ENCODE data around the gene CLDND2. TPM values are rescaled to one million over a fixed set of nuclear protein-coding genes. Genes with fewer than 3 reads are reported as not detected.

The CLDND2 gene
- polyA plus RNA-seq, 1 of the 3 experiments (the other 2 are of a cell fraction) = 0.26 TPM

DNA sequence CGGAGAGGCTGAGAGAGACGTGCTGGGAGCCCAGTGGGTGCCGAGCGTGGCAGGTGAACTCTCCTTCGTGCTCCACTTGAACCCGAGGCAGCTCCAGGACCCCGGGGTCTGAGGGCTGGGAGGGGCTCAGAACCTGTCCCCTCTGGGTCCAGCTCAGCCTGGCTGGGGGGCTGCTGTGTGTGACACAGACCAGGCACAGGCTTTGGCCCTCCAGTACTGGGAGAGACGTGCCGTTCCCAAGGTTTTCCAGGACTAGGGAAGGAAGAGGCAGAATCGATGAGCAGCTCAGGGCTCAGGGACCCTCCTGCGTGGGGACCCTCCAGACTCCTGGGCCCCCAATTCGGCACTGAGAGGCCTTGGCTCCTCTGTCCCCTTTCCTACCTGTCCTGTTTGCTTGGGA lies 46.4 kb upstream of the CLDND2 start:
- Histone ChIP-seq H3F3A (replicated peaks; ENCODE audit: insufficient read depth) (no peaks in the 10 kb centered on the region), H3K4me1 (ENCODE audit: control insufficient read depth in 1 of 2, insufficient read depth in 2 of 2, low read depth in 1 of 2, low read length in 1 of 2) (no peaks in the 10 kb centered on the region), H3K4me3 (ENCODE audit: low read depth in 2 of 2, low read length in 1 of 2) (no peak overlapping the region), H4K20me1 (ENCODE audit: insufficient read depth) (no peaks in the 10 kb centered on the region), H3K9me2 (no peaks in the 10 kb centered on the region), H2AFZ (ENCODE audit: low read depth) (no peak overlapping the region), H3K79me2 (ENCODE audit: insufficient read depth) (no peaks in the 10 kb centered on the region), H3K9me3 (no peaks in the 10 kb centered on the region), H3K36me3 (replicated peaks in 1 of 2; ENCODE audit: control insufficient read depth in 1 of 2, insufficient read depth in 2 of 2, low read length in 1 of 2) (no peaks in the 10 kb centered on the region), H3K27me3 (ENCODE audit: insufficient read depth) (peaks cover 16% of the 10 kb centered on the region; the same call in 1 of the 2 replicates), H3K9ac (no peak overlapping the region), H3K4me2 (no peak overlapping the region), H3K27ac (ENCODE audit: low read depth in 2 of 2, low read length in 1 of 2) (no peak overlapping the region)
- TF ChIP-seq RCOR1 (IDR thresholded peaks at IDR 0.05; ENCODE audit: low read length) (no peak), NRF1 (IDR thresholded peaks at IDR 0.05; ENCODE audit: low read depth, low read length) (no peak), CHD2 (IDR thresholded peaks at IDR 0.05; ENCODE audit: low read length, partially characterized antibody) (no peak), GABPA (IDR thresholded peaks at IDR 0.05; ENCODE audit: low read depth) (no peak), TEAD4 (IDR thresholded peaks at IDR 0.05; ENCODE audit: borderline replicate concordance, insufficient read depth) (no peak), CTCF (IDR thresholded peaks at IDR 0.05) (no peak), MXI1 (IDR thresholded peaks at IDR 0.05; ENCODE audit: low read depth, low read length) (no peak), FOXJ3 (CRISPR knock-in tag; IDR thresholded peaks at IDR 0.05) (no peak), SMC3 (IDR thresholded peaks at IDR 0.05; ENCODE audit: low read depth, low read length) (no peak), EP300 (IDR thresholded peaks at IDR 0.05; ENCODE audit: borderline replicate concordance in 1 of 2, low read depth in 1 of 2, low read length in 1 of 2) (no peak), YY1 (IDR thresholded peaks at IDR 0.05; ENCODE audit: low read depth) (no peak), NFIC (IDR thresholded peaks at IDR 0.05; ENCODE audit: borderline replicate concordance) (no peak), USF2 (IDR thresholded peaks at IDR 0.05; ENCODE audit: borderline replicate concordance, low read depth, low read length) (no peak), JUND (IDR thresholded peaks at IDR 0.05) (no peak), POLR2AphosphoS5 (IDR thresholded peaks at IDR 0.05; ENCODE audit: low read depth, low read length) (no peak), MEF2A (IDR thresholded peaks at IDR 0.05; ENCODE audit: borderline replicate concordance, low read depth) (no peak)
- TF ChIP-seq, protein P1, sequence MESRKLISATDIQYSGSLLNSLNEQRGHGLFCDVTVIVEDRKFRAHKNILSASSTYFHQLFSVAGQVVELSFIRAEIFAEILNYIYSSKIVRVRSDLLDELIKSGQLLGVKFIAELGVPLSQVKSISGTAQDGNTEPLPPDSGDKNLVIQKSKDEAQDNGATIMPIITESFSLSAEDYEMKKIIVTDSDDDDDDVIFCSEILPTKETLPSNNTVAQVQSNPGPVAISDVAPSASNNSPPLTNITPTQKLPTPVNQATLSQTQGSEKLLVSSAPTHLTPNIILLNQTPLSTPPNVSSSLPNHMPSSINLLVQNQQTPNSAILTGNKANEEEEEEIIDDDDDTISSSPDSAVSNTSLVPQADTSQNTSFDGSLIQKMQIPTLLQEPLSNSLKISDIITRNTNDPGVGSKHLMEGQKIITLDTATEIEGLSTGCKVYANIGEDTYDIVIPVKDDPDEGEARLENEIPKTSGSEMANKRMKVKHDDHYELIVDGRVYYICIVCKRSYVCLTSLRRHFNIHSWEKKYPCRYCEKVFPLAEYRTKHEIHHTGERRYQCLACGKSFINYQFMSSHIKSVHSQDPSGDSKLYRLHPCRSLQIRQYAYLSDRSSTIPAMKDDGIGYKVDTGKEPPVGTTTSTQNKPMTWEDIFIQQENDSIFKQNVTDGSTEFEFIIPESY (IDR thresholded peaks at IDR 0.05; ENCODE audit: borderline replicate concordance, low read depth) = no peak
- TF ChIP-seq, protein P2, sequence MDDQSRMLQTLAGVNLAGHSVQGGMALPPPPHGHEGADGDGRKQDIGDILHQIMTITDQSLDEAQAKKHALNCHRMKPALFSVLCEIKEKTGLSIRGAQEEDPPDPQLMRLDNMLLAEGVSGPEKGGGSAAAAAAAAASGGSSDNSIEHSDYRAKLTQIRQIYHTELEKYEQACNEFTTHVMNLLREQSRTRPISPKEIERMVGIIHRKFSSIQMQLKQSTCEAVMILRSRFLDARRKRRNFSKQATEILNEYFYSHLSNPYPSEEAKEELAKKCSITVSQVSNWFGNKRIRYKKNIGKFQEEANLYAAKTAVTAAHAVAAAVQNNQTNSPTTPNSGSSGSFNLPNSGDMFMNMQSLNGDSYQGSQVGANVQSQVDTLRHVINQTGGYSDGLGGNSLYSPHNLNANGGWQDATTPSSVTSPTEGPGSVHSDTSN (IDR thresholded peaks at IDR 0.05) = no peak
- DNase-seq = no peak
- POLR2A ChIA-PET = no interaction called here
- CTCF ChIA-PET = no interaction called here
- 16% methylated on average over 5 of the region's 12 CpGs for WGBS (ENCODE audit: low lambda C conversion rate)
